Vagina (tissue), 2 donors: Measurements from ENCODE around the gene KTN1.

Experiments
- CTCF ChIP-seq, 3 experiments: fragments of 450-650 bp in 2 of 3; fragments of 200-600 bp in 1 of 3; sonication (generic) in 1 of 3; IDR thresholded peaks; one replicate each; pipeline ENCODE4 v1.5.1; 2017 to 2019; ENCODE audit warnings: antibody characterized with exemption in 3 of 3, mild to moderate bottlenecking in 2 of 3, moderate library complexity in 2 of 3
- POLR2A ChIP-seq, 2 donors: fragments of 450-650 bp; IDR thresholded peaks; one replicate each; pipeline ENCODE4 v1.6.1; 2017; ENCODE audit warnings: antibody characterized with exemption in 2 of 2, mild to moderate bottlenecking in 2 of 2, moderate library complexity in 2 of 2
- POLR2AphosphoS5 ChIP-seq, 2 donors: sonication (generic); formaldehyde crosslinking; IDR thresholded peaks; one replicate each; pipeline ENCODE4 v1.9.0; 2017; ENCODE audit warnings: antibody characterized with exemption in 2 of 2, mild to moderate bottlenecking in 2 of 2, low read depth in 1 of 2; ENCODE audit not compliant: insufficient read depth in 1 of 2

GRCh38 chr14:55585854-55586253, 5.8 kb downstream of the KTN1 start:
- TF ChIP-seq CTCF (IDR thresholded peaks at IDR 0.05): no peak
- TF ChIP-seq POLR2A (IDR thresholded peaks at IDR 0.05): no peak
- TF ChIP-seq POLR2AphosphoS5 (IDR thresholded peaks at IDR 0.05; ENCODE audit: insufficient read depth in 1 of 2, low read depth in 1 of 2): no peak
